ENCODE results near the gene NDUFAF8.

Gene NDUFAF8

GRCh38 chr17:81261582-81262336, 22.6 kb downstream of the NDUFAF8 start:
- no peak overlapping the region for H3K27ac ChIP-seq
- TF ChIP-seq CTCF (conservative IDR thresholded peaks at IDR 0.05): no peak

- TF ChIP-seq CTCF (conservative IDR thresholded peaks at IDR 0.05): no peak
- H3K27ac ChIP-seq: no peak overlapping the region
Measured at GRCh38 chr17:81263371-81264181, 24.5 kb downstream of the NDUFAF8 start.

GRCh38 chr17:81264640-81265039, 25.5 kb downstream of the NDUFAF8 start:
- TF ChIP-seq CTCF (conservative IDR thresholded peaks at IDR 0.05): no peak
- no peak overlapping the region for H3K27ac ChIP-seq

- no peak overlapping the region for H3K27ac ChIP-seq
- no peak for TF ChIP-seq CTCF (conservative IDR thresholded peaks at IDR 0.05)
Measured at GRCh38 chr17:81265576-81265975, 26.5 kb downstream of the NDUFAF8 start.

- no peak overlapping the region for H3K27ac ChIP-seq
- no peak for TF ChIP-seq CTCF (conservative IDR thresholded peaks at IDR 0.05)
Measured at GRCh38 chr17:81267390-81268067, 28.4 kb downstream of the NDUFAF8 start.

- no peak for TF ChIP-seq CTCF (conservative IDR thresholded peaks at IDR 0.05)
Measured at GRCh38 chr17:81270279-81270678, 31.2 kb downstream of the NDUFAF8 start.

GRCh38 chr17:81271226-81271625, 32.1 kb downstream of the NDUFAF8 start:
- H3K27ac ChIP-seq: no peak overlapping the region
- TF ChIP-seq CTCF (conservative IDR thresholded peaks at IDR 0.05): no peak

More at GRCh38 chr17:81270279-81270678, 31.2 kb downstream of the NDUFAF8 start:
- H3K27ac ChIP-seq: no peak overlapping the region

Measured in VCaP (cell line).